ENCODE measurements around the gene PCSK5.

The PCSK5 gene

GRCh38 chr9:76403352-76403751 lies 512.9 kb downstream of the PCSK5 start:
- peak; percentile 42 for DNase-seq (ENCODE audit: low spot score)
- TF ChIP-seq CTCF (IDR thresholded peaks at IDR 0.05; ENCODE audit: extremely low read depth, missing control alignments): peak; percentile 20

- no peak for TF ChIP-seq CTCF (IDR thresholded peaks at IDR 0.05; ENCODE audit: extremely low read depth, missing control alignments)
- no peak for DNase-seq (ENCODE audit: low spot score)
Measured at GRCh38 chr9:76404401-76404800, 513.9 kb downstream of the PCSK5 start.

GRCh38 chr9:76405340-76405739 lies 514.9 kb downstream of the PCSK5 start:
- no peak for DNase-seq (ENCODE audit: low spot score)
- no peak for TF ChIP-seq CTCF (IDR thresholded peaks at IDR 0.05; ENCODE audit: extremely low read depth, missing control alignments)

GRCh38 chr9:76405868-76406267 lies 515.4 kb downstream of the PCSK5 start:
- DNase-seq (ENCODE audit: low spot score): no peak
- TF ChIP-seq CTCF (IDR thresholded peaks at IDR 0.05; ENCODE audit: extremely low read depth, missing control alignments): no peak

Data from GM20000 (cell line).